B cell (primary cell): Measurements from ENCODE around the gene EXOC3. TPM values are rescaled to one million over a fixed set of nuclear protein-coding genes. Genes with fewer than 3 reads are reported as not detected.

Experiments
- ATAC-seq: fragments of 200-7000 bp; cut with Tn5 transposase; one replicate; pipeline ENCODE4 v1.10.0; 2021; ENCODE audit warnings: low read depth, mild to moderate bottlenecking, moderate number of reproducible peaks, moderate library complexity
- CTCF ChIA-PET: fragments of 350-600 bp; sonication (Branson Sonifier 250); formaldehyde crosslinking; loops from one replicate; lab custom pipeline; 2021; ENCODE audit warnings: antibody characterized with exemption, inconsistent platforms; lab: Charles Lee
- POLR2A ChIA-PET: fragments of 350-600 bp; sonication (Branson Sonifier 250); formaldehyde crosslinking; loops from one replicate; lab custom pipeline; 2021; ENCODE audit warnings: antibody characterized with exemption; lab: Charles Lee
- DNase-seq: peaks from one replicate; pipeline ENCODE4 v3.0.0; 2013
- H2AFZ ChIP-seq: 2 replicates; pipeline ENCODE4 v1.6.1; 2012; ENCODE audit warnings: mild to moderate bottlenecking, low read depth, low read length; ENCODE audit not compliant: insufficient read depth, poor library complexity, severe bottlenecking
- H3K27ac ChIP-seq, 2 donors: 1 replicate in 1 of 2; 2 replicates in 1 of 2; pipeline ENCODE4 v1.5.1; 2012 to 2013; ENCODE audit warnings: low read length in 2 of 2, mild to moderate bottlenecking in 2 of 2, moderate library complexity in 1 of 2
- H3K27me3 ChIP-seq, 4 experiments: fragments of 200-600 bp in 1 of 4; sonication (generic) in 1 of 4; replicated peaks in 1 of 4; 1 replicate in 2 of 4; 2 replicates in 2 of 4; pipeline versions ENCODE4 v1.6.1 to v1.7.0; 2013 to 2016; ENCODE audit warnings: low read length in 3 of 4, mild to moderate bottlenecking in 2 of 4, mixed read lengths in 1 of 4, moderate library complexity in 1 of 4; ENCODE audit not compliant: insufficient read depth in 4 of 4, control insufficient read depth in 3 of 4; ENCODE audit errors: control extremely low read depth in 1 of 4
- H3K36me3 ChIP-seq, 2 experiments: replicated peaks in 1 of 2; 1 replicate in 1 of 2; 2 replicates in 1 of 2; pipeline versions ENCODE4 v1.6.1 to v1.7.1; 2013; ENCODE audit warnings: low read length in 1 of 2; ENCODE audit not compliant: insufficient read depth in 2 of 2, control insufficient read depth in 1 of 2; ENCODE audit errors: control extremely low read depth in 1 of 2, extremely low read depth in 1 of 2
- H3K4me1 ChIP-seq, 2 donors: fragments of 200-600 bp in 1 of 2; sonication (generic) in 1 of 2; 1 replicate in 1 of 2; 2 replicates in 1 of 2; pipeline versions ENCODE4 v1.5.1 to v1.6.1; 2013 to 2017; ENCODE audit warnings: low read length in 2 of 2; ENCODE audit not compliant: control insufficient read depth in 2 of 2, insufficient read depth in 2 of 2
- H3K4me2 ChIP-seq: replicated peaks from 2 replicates; pipeline ENCODE3; 2012; ENCODE audit warnings: mild to moderate bottlenecking, low read depth, low read length; ENCODE audit not compliant: poor library complexity, severe bottlenecking
- H3K4me3 ChIP-seq, 5 experiments: fragments of 200-600 bp in 1 of 5; sonication (generic) in 1 of 5; 1 replicate in 3 of 5; 2 replicates in 2 of 5; pipeline versions ENCODE4 v1.5.1 to v1.7.0; 2011 to 2016; ENCODE audit warnings: low read length in 4 of 5, mild to moderate bottlenecking in 4 of 5, low read depth in 2 of 5, control low read depth in 1 of 5, moderate library complexity in 1 of 5; ENCODE audit not compliant: insufficient read depth in 1 of 5; ENCODE audit errors: control extremely low read depth in 1 of 5, extremely low read depth in 1 of 5
- H3K79me2 ChIP-seq: fragments of 200-600 bp; sonication (generic); one replicate; pipeline ENCODE4 v1.6.0; 2016; ENCODE audit warnings: low read length; ENCODE audit not compliant: control insufficient read depth, insufficient read depth
- H3K9ac ChIP-seq: fragments of 200-600 bp; sonication (generic); 2 replicates; pipeline ENCODE4 v1.6.1; 2017; ENCODE audit warnings: mild to moderate bottlenecking, low read length, moderate library complexity
- H3K9me3 ChIP-seq, 3 donors: one replicate each; pipeline versions ENCODE4 v1.6.1 to v1.7.1; 2013; ENCODE audit warnings: low read length in 2 of 3; ENCODE audit not compliant: control insufficient read depth in 2 of 3, insufficient read depth in 1 of 3; ENCODE audit errors: control extremely low read depth in 1 of 3
- H4K20me1 ChIP-seq: 2 replicates; pipeline ENCODE4 v1.6.0; 2012; ENCODE audit warnings: mild to moderate bottlenecking, low read length; ENCODE audit not compliant: insufficient read depth, control insufficient read depth, poor library complexity, severe bottlenecking
- H3K27ac Mint-ChIP-seq: one replicate; pipeline ENCODE4 v1.8.0; 2021; ENCODE audit warnings: mixed read lengths
- H3K27me3 Mint-ChIP-seq: one replicate; pipeline ENCODE4 v1.8.0; 2021; ENCODE audit warnings: mixed read lengths
- H3K4me1 Mint-ChIP-seq: one replicate; pipeline ENCODE4 v1.8.0; 2021; ENCODE audit warnings: mixed read lengths
- H3K4me3 Mint-ChIP-seq: one replicate; pipeline ENCODE4 v1.8.0; 2021; ENCODE audit warnings: mixed read lengths
- H3K9me3 Mint-ChIP-seq: one replicate; pipeline ENCODE4 v1.8.0; 2022; ENCODE audit warnings: mixed read lengths; ENCODE audit not compliant: insufficient read depth
- CTCF ChIP-seq: fragments of 200-600 bp; IDR thresholded peaks from one replicate; pipeline ENCODE4 v1.8.0; 2022; ENCODE audit warnings: antibody characterized with exemption, mild to moderate bottlenecking
- EZH2 ChIP-seq: IDR thresholded peaks from 2 replicates; pipeline ENCODE4 v1.6.1; 2012; ENCODE audit warnings: borderline replicate concordance, low read depth, mild to moderate bottlenecking, moderate library complexity, low read length; ENCODE audit not compliant: insufficient read depth, poor library complexity, severe bottlenecking
- WGBS: methylation state at CpG from one replicate; pipeline ENCODE4 v1.1.5; 2013; ENCODE audit warnings: missing lambda C conversion rate; ENCODE audit not compliant: insufficient coverage; 5-methylcytosine and 5-hydroxymethylcytosine counted together
- intact Hi-C: fragments of 100-400 bp; cut with micrococcal nuclease; formaldehyde crosslinking; loops from one replicate; pipeline ENCODE4 v1.10.0; 2022
- polyA plus RNA-seq: library from polyadenylated mRNA; depleted of rRNA; stranded (reverse); fragments of >200 nt; gene quantifications from 2 replicates; pipeline ENCODE4 v1.2.3, GENCODE V29; 2012
- total RNA-seq, 2 donors: library from RNA; stranded (reverse); fragments of 120-200 nt in 1 of 2; gene quantifications; 1 replicate in 1 of 2; 2 replicates in 1 of 2; pipeline versions ENCODE4 v1.2.3 to v1.2.4, GENCODE V29; 2013 to 2022

Gene EXOC3
- total and polyA plus RNA-seq, 2 donors (not counting 1 experiment from before 2014, with no cell fraction given) = 44.0 to 97.1 TPM

- no peak overlapping the region for H3K4me2 ChIP-seq
- H4K20me1 ChIP-seq = no peaks in the 10 kb centered on the region
- no peak overlapping the region for H2AFZ ChIP-seq
- Mint-ChIP-seq H3K4me3 (no peak overlapping the region), H3K27ac (no peak overlapping the region), H3K4me1 (no peaks in the 10 kb centered on the region), H3K27me3 (peaks cover 22% of the 10 kb centered on the region), H3K9me3 (no peaks in the 10 kb centered on the region)
- H3K27ac ChIP-seq = no peak overlapping the region
- WGBS = 97% methylated on average over 25 of the region's 27 CpGs
- no peak overlapping the region for H3K9ac ChIP-seq
- DNase-seq = no peak
- TF ChIP-seq CTCF (no peak), EZH2 (no peak)
- peaks cover 5 to 10% of the 10 kb centered on the region in 2 donors for H3K4me1 ChIP-seq
- H3K79me2 ChIP-seq = no peaks in the 10 kb centered on the region
- peaks cover 0 to 13% (median 0%) of the 10 kb centered on the region in 3 donors for H3K9me3 ChIP-seq
- ChIA-PET POLR2A (no interaction called here), CTCF (no interaction called here)
- H3K36me3 ChIP-seq = no peaks in the 10 kb centered on the region
- peaks cover 0 to 69% (median 5%) of the 10 kb centered on the region in 4 experiments for H3K27me3 ChIP-seq
- intact Hi-C loops = no loop called here
- no peak overlapping the region for H3K4me3 ChIP-seq
- no peak for ATAC-seq
These were observed 39.5 kb downstream of the EXOC3 start for GRCh38 chr5:482506-482905.

- intact Hi-C loops = no loop called here
- Histone ChIP-seq H3K27me3 (peaks cover 0 to 64% (median 5%) of the 10 kb centered on the region in 4 experiments), H3K36me3 (no peaks in the 10 kb centered on the region), H3K9me3 (peaks cover 0 to 14% (median 0%) of the 10 kb centered on the region in 3 donors), H2AFZ (no peak overlapping the region), H3K4me1 (peaks cover 5 to 10% of the 10 kb centered on the region in 2 donors), H3K79me2 (no peaks in the 10 kb centered on the region), H3K9ac (no peak overlapping the region), H4K20me1 (no peaks in the 10 kb centered on the region), H3K4me3 (no peak overlapping the region), H3K27ac (no peak overlapping the region), H3K4me2 (no peak overlapping the region)
- ChIA-PET CTCF (no interaction called here), POLR2A (no interaction called here)
- ATAC-seq (no peak), DNase-seq (no peak)
- Mint-ChIP-seq H3K9me3 (no peaks in the 10 kb centered on the region), H3K4me1 (no peaks in the 10 kb centered on the region), H3K4me3 (no peak overlapping the region), H3K27me3 (peaks cover 20% of the 10 kb centered on the region), H3K27ac (no peak overlapping the region)
- 94% methylated on average over 26 of the region's 26 CpGs for WGBS
- no peak for TF ChIP-seq EZH2
- TF ChIP-seq CTCF = no peak
These were observed 40.0 kb downstream of the EXOC3 start for GRCh38 chr5:483011-483410.
